ACHN (cell line): Measurements from ENCODE around the gene MCOLN1.
"Not testable (repeated sequence)": the region's sequence is repeated elsewhere in the genome, so short reads cannot be mapped to it uniquely, and the experiment has no call there.

Experiments
- DNase-seq: peaks from one replicate; pipeline ENCODE4 v3.0.0-alpha.2; 2015
- in situ Hi-C: cut with HindIII; loops from 2 replicates; pipeline ENCODE4 v1.10.0; 2017; ENCODE audit warnings: low sequenced_read_pairs, low pct_ligation_motif_present, low pct_unique_long_range_greater_than_20kb

The MCOLN1 gene

DNA sequence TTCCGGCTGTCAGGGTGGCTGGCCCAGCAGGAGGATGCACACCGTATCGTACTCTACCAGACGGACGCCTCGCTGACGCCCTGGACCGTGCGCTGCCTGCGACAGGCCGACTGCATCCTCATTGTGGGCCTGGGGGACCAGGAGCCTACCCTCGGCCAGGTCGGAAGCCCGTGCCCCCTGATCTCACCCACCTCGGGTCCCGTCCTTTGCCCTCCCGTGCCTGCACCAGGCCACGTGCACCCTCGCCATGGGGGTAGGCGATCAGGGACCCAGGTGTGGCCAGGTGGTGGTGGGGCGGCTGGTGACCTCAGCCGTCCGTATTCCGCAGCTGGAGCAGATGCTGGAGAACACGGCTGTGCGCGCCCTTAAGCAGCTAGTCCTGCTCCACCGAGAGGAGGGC is 32.1 kb downstream of the MCOLN1 start:
- in situ Hi-C loops, result no loop called here
- DNase-seq, result no peak

DNA sequence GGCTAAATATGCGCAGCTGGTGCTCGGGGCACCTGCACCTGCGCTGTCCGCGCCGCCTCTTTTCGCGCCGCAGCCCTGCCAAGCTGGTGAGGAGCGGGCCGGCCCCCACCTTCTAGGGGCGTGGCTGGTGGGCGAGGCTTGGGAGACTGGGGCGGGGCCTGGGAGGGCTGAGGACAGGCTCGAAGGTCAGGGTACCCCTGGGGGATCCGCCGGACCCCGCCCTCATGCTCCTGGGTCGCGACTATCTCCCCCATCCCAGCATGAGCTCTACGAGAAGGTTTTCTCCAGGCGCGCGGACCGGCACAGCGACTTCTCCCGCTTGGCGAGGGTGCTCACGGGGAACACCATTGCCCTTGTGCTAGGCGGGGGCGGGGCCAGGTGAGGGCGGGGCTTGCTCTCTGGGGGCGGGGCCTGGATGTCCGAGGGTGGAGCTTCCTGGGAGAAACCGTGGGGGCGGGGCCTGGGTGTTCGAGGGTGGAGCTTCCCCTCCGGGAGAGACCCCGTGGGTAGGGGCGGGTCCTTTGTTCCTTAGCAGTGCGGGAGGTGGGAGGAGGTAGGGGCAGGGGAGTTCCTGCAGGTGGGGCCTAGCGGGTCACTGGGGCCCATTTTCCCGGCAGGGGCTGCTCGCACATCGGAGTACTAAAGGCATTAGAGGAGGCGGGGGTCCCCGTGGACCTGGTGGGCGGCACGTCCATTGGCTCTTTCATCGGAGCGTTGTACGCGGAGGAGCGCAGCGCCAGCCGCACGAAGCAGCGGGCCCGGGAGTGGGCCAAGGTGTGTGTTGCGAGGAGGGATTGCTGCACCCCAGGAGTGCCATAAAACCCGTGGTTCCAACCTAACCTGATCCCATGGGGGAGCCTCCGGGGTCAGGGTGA is 32.8 kb downstream of the MCOLN1 start:
- in situ Hi-C loops, result no loop called here
- DNase-seq, result no peak

DNA sequence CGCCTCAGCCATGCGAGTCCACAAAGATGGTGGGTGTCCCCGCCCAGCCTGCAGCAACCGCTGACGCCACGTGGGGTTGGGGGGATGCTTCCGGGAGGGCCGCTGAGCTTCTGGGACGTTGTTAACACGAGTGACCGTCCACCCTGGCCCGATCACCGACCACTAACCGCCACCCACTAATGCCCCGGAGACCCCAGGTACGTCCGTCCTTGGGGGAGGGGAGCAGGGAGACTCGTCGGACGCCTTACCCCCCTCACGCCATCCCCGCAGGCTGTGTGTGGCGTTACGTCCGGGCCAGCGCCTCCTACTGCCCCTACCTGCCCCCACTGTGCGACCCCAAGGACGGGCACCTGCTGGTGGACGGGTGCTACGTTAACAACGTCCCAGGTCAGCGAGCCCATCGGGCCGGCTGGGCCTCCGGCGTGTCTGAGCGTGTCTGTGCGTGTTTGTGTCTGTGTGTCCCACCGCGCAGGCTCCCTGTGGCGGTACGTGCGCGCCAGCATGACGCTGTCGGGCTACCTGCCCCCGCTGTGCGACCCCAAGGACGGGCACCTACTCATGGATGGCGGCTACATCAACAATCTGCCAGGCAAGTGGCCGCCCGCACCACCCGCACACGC is 34.4 kb downstream of the MCOLN1 start:
- in situ Hi-C loops, result no loop called here
- no peak for DNase-seq

DNA sequence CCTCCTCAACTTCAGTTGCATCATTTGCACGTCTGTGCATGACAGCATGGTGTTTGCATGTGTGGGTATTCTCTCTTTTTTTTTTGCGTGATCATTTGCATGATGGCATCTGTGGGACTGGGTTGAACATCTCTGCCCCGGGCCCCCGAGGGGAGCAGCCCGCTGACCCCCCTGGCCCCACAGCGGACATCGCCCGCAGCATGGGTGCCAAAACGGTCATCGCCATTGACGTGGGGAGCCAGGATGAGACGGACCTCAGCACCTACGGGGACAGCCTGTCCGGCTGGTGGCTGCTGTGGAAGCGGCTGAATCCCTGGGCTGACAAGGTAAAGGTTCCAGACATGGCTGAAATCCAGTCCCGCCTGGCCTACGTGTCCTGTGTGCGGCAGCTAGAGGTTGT is 36.2 kb downstream of the MCOLN1 start:
- DNase-seq, result no peak
- in situ Hi-C loops, result no loop called here

DNA sequence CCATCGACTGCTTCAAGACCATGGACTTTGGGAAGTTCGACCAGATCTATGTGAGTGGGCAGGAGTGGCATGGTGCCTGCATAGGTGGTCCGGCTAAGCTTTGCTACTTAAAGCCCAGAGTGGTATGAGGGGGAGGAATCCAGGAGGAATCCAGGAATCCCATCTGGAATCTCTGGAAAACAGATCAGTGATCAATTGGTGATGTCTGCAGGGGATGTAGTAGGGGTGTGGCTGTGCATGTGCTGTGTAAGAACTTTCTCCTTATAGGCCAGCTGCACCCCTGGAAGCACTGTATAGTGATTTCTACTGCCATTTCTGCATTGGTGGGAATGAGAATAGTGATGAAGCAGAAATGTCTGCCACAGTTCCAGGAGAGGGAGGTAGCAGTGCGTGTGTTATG is 36.7 kb downstream of the MCOLN1 start:
- in situ Hi-C loops, result no loop called here
- DNase-seq, result no peak

DNA sequence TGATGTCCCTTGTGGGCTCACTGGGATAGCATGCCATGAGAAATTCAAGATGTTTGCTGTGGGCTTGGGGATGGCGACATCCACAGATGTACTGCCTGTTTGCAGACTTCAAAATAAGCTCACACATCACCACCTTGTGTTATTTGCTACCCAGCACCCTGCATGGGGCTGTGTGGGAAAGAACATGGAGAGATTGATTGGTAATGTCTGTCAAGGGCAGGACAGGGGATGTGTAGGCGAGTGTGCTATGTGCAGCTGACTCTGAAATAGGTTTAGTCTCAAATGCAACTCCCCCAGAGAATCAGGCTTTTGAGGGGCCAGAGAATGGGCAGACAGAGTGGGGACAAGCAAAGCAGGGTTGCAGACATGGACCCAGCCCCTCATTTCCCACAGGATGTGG is 37.8 kb downstream of the MCOLN1 start:
- DNase-seq, result no peak
- in situ Hi-C loops, result no loop called here

DNA sequence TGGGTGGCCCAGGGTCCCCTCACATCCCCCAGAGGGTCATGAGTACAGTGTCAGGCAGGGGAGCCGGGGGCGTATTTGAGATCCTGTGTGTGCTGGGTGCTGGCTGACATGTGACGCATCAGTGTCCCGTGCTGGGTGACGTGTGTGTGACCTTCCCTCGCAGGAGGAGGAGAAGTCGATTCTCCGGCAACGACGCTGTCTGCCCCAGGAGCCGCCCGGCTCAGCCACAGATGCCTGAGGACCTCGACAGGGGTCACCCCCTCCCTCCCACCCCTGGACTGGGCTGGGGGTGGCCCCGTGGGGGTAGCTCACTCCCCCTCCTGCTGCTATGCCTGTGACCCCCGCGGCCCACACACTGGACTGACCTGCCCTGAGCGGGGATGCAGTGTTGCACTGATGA is 38.9 kb downstream of the MCOLN1 start:
- in situ Hi-C loops, result no loop called here
- DNase-seq, result no peak

DNA sequence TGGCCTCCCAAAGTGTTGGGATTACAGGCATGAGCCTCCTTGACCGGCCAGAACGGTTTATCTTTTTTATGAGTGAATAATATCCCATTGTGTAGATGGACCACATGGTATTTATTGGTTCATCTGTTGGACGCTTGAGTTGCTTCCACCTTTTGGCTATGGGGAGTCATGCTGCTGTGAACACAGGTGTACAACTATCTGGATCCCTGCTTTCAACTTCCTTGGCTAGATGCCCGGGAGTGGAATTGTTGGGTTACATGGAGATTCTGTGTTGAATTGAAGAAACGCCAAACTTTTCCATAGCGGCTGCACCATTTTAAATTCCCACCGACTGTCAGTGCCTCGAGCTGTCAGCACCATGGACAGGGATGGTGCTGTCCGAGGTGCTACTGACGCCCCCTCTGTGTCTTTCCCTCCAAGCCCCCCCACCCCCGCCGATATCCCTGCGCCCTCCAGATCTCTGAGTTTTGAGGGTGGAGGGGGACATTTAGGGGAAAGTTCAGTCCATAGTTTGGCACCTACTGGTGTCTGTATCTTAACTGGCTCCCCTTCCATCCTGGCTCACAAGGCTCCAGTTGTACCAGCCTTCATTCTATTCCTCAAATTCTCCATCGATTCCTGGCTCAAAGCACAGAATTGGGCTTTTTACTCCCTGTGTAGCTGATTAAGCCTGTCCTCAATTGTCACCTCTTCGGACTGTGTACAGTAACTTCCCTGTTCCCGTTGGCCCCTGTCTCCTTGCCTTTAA is 40.4 kb downstream of the MCOLN1 start:
- in situ Hi-C loops, result no loop called here
- DNase-seq, result no peak

DNA sequence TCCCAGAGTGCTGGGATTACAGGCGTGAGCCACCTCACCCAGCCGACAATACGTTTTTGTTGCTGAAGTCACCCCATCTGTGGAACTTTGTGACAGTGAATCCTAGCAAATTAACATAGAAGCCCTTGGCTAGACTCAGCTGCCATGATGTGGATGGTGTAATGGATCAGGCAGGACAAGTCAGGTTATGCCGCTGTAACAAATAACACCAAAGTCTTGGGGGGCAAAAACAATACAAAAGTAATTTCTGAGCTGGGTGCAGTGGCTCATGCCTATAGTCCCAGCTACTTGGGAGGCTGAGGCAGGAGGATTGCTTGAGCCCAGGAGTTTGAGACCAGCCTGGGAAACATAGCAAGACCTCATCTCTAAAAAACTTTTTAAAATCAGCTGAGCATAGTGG is 42.4 kb downstream of the MCOLN1 start:
- in situ Hi-C loops, result no loop called here
- no peak for DNase-seq

DNA sequence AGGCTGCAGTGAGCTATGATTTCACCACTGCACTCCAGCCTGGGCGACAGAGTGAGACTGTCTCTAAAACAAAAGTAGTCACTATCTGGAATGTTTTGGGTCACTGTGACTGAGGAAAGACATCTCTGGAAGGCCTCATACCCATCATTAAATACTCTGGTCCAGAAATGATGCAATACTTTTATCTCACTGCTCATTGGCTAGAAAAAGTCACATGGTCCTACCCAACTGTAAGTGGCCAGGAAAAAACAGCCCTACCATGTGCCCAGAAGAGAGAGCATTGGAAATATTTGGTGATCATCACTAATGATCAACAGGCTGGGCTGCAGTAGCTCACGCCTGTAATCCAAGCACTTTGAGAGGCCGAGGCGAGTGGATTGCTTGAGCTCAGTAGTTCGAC is 42.9 kb downstream of the MCOLN1 start:
- in situ Hi-C loops, result no loop called here

DNA sequence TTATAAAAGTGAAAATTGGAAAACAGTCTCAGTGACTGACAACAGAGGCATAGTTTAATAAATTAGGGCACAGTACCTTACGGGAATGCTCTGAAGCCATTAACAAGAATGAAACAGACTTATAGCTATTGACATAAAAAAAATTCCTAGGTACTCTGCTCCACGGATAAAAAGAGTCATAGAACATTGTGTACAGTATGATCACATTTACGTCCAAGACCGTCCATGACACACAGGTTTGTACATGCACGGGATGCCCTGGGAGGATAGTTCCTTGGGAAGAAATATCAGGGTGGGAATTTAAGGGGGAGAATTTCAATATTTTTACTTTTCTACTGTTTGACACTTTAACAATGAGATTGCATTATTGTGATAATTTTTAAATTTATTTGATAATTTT is 48.3 kb downstream of the MCOLN1 start:
- in situ Hi-C loops, result no loop called here
- DNase-seq, result no peak

More for the DNA sequence above, 42.9 kb downstream of the MCOLN1 start:
- no peak for DNase-seq

DNA sequence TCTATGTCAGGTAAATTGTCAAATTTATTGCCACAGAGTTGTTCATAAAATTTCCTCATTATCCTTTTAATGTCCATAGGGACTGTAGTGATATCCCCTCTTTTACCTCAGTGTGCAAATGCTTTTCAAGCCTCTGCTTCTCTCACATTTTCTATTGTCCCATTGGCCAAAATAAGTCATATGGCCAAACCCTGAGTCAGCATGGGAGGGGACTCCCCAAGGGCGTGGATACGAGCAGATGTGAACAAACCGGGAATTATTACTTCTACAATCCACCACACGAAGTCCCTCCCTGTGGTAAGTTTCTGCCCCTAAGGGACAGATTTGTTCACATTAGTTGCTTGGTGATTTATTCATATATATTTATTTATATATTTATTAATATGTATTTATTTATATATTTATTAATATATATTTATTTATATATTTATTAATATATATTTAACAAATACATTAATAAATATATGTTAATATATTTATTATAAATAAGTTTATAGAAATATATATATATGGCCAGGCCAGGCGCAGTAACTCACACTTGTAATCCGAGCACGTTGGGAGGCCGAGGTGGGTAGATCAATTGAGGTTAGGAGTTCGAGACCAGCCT is 53.1 kb downstream of the MCOLN1 start:
- no peak for DNase-seq
- in situ Hi-C loops, result no loop called here

DNA sequence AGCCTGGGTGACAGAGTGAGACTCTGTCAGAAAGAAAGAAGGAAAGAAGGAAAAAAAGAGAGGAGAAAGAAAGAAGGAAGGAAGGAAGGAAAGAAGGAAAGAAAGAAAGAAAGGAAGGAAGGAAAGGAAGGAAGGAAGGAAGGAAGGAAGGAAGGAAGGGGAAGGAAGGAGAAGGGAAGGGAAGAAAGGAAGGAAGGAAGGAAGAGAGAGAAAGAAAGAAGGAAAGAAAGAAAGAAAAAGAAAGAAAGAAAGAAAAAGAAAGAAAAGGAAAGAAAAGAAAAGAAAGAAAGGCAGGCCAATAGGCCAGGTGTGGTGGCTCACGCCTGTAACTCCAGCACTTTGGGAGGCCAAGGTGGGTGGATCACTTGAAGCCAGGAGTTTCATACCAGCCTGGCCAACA is 55.0 kb downstream of the MCOLN1 start:
- DNase-seq, in situ Hi-C loops: not testable (repeated sequence)

DNA sequence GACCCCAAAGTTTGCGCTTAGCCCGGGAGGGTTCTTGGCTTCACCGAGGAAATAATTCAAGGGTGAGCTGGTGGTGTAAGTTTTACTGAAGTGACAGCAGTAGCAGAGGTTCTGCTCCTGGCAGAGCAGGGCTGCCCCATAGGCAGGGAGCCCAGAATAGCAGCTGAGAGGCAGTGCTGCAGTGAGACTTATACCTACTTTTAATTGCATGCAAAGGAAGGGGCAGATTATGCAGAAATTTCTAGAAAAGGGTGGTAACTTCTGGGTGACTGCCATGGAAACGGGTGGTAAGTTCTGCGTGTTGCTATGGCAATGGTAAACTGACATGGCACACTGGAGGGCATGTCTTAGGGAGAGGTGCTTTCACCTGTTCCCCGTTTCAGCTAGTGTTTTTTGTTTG is 55.7 kb downstream of the MCOLN1 start:
- DNase-seq, result no peak
- in situ Hi-C loops, result no loop called here

DNA sequence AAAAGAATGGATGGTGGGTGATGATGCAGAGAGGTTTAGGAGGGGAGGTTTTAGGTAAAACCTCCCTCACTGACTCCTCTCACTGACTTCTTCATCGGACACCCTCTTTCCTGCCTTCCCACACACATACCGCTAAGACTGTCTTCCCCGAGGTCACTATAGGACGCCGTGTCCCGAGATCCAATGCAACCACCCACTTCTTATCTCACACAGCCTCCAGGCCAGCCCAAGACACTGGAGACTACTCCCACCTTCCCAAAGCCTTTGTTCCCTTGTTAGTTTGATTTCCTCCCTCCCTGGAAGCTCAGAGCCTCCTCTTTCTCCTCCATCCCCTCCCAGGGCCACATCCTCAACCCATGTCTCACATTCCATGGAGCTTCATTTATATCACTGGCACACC is 56.8 kb downstream of the MCOLN1 start:
- no peak for DNase-seq
- in situ Hi-C loops, result no loop called here

DNA sequence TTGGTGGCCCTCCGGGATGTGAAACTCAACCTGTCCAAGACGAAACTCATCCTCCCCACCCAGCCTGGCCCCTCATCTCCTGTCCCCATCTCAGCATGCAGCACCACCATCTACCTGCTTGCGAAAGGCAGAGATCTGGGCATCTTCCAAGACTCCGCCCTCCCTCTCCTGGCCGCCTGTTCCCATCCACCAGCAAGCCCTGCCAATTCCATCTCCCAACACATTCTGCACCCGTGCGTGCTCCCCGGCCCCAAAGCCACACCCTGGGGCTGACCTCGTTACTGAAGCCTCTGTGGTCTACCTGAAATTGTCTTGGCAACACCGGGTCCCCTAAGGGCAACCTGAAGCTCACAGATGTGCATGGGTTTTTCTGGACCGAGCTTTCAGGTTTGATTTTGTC is 60.0 kb downstream of the MCOLN1 start:
- in situ Hi-C loops, result no loop called here
- DNase-seq, result no peak
